TTC549 (cell line): ENCODE results near the gene RGS17.

Experiments
- FAIRE-seq: peaks from 2 replicates; lab custom pipeline; 2012; peaks lifted over from hg19 to GRCh38; lab: Jason Lieb, UNC

RGS17 gene

DNA sequence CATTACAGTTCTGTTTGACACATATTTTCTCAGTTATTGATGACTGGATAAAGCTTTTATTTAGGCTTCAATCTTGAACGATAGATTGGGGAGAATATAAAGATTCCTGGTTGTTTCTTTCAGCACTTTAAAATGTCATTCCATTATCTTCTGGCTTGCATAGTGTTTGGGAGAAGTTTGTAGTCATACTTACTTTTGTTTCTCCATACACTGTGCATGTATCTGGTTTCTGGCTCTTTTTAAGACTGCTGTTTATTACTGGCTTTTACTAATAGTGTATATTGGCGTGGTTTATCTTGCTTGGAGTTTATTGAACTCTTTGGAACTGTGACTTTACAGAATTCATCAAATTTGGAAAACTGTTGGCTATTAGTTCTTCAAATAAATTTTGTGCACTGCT is 49.2 kb downstream of the RGS17 start:
- no peak for FAIRE-seq

DNA sequence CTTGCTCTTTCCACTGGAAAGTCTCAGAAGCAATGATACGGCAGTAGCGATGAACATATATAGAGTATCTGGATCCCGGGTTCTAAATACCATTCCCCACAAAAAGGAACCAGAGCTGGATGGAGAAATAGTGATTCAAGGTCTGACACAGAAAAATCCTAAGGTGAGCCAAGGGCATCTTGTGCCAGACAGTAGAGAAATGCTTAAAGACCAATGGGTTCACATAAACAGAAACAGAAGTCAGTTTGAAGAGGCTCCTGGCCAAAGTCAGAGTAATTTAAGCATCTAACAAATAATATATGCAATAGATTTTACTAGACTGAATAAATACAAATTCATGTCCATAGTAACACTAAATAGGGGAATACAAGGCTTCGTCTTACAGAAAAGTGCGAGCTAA is 54.7 kb downstream of the RGS17 start:
- FAIRE-seq, result no peak

DNA sequence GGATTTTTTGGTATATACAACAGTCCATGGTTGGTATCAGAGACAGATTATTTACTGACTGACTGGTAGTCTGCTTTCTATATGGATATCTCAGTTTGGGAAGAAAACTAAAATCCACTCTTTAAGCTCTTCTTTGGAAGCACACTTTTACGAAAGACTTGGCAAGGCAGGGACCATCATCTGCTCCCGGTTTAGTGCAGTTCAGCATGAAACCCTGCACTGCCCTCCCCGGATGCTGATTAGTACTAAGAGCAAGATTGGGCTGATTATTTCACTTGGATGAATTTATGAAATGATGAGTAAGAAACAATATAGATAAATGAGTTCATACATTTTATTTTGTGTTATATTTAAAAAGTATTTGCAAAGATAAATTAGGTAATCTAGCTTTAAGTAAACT is 56.3 kb downstream of the RGS17 start:
- FAIRE-seq, result no peak

DNA sequence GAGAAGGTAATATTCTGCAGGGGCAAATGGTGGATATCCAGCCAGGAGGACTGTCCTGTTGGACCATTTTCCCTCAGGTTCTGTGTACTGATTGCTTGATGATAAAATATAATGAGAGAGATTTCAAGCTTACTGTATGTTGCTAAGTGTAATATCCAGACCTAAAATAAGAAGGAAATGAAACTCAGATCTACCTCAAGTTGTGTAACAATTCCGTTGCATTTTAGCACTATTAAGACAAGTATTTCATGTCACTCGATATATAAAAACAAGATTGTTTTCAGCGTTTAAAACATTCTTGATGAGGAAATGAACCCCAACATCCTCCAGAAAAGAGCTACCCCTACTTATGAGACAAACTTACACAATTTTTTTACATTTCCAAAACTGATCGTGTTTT is 57.2 kb downstream of the RGS17 start:
- FAIRE-seq, result no peak

DNA sequence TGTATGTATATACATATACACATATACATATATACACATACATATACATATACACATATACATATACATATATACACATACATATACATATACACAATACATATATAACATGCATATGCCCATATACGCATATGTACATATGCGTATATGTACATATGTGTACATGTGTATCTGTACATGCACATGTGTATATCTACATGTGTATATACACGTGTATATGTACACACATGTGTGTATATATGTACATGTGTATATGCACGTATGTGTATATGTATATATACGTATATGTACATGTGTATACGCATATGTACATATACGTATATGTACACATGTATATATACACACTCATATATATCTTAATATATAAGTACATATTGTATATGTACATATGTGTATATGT is 60.3 kb downstream of the RGS17 start:
- no peak for FAIRE-seq

DNA sequence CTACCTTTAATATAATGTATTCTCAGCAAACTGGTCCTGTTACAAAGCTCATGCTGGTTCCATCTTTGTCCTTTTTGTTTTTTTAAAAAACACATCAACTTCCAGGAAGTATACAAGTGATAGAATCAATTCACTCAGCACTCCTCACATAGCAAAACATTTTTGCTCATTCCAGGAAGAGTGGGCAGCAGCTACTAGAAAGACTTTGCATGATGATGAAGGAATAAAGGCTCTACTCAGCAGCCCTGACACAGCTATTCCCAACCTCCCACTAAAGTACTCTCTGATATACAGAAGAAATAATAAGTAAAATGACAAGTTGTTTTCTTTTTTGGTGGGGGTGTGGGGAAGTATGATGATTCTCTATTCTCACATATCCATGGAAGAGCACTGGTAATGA is 61.2 kb downstream of the RGS17 start:
- FAIRE-seq, result no peak

DNA sequence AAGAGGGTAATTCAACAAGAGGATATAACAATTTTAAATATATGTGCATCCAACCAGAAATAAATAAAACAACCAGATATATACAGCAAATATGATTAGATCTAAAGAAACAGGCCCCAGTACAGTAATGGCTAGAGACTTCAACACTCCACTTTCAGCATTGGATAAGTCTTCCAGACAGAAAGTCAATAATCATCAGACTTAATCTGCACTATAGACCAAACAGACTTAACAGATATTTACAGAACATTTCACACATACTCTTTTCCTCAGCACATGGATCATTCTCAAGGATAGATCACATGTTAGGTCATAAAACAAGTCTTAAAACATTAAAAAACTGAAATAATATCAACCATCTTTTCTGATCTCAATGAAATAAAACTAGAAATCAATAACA is 65.9 kb downstream of the RGS17 start:
- FAIRE-seq, result no peak

DNA sequence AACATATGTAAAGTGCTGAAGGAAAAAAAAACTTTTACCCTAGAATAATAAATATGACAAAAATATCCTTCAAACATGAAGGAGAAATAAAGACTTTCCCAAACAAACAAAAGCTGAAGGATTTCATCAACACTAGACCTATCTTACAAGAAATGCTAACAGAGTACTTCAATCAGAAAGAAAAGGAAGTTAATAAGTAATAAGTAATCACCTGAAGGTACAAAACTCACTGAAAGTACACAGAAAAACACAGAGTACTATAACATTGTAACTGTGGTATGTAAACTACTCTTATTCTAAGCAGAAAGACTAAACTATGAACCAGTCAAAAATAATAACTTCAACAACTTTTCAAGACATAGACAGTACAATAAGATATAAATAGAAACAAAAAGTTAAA is 67.1 kb downstream of the RGS17 start:
- FAIRE-seq, result no peak

DNA sequence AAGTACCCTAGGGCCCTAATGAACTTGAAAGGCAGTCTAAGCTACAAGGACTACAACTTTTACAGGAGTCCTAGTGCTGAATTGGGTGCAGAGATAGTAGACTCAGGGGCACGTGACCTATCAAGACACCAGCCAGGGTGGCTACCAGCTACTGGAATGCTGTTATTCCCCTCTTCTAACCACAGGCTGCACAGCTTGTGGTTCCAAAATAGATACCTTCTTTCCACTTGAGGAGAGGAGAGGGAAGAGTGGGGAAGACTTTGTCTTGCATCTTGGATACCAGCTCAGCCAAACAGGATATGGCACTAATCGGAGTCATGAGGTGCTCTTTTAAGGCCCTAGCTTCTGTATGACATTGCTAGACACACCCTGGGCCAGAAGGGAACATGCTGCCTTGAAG is 68.6 kb downstream of the RGS17 start:
- FAIRE-seq, result no peak

DNA sequence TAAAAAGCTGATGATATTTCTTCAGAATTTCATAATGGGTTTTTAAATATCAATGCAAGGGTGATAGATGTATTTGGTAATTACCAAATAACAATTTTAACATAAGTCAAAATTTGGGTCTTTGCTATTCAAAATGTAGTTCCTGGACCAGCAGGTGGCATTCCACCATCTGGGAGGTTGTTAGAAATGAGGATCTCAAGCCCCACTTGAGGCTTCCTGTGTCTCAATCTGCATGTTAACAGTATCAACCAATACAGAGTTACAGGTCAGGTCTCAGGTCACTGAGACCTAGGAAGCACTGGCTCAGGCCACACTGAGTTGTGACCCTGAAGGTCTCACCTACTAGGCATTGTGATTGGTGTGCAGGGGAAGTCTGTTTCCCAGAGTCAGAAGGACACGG is 71.3 kb downstream of the RGS17 start:
- FAIRE-seq, result no peak

DNA sequence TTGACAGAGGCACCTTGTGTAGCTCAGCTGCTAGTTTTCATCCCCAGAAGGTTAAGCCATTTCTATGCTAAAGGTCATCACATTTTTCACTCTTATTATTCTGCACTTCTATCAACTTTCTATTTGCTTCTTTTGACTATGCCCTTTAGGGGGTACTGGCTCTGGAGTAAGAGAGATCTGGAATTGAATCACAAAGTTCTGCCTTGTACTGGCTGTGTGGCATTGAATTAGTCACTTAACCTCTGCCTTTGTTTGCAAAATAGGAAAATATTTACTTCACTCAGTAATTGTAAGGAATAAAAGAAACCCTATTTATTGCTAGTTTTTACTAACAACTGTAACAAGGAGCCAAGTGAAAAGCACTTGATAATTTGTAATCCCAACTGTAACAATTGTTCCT is 71.8 kb downstream of the RGS17 start:
- no peak for FAIRE-seq

DNA sequence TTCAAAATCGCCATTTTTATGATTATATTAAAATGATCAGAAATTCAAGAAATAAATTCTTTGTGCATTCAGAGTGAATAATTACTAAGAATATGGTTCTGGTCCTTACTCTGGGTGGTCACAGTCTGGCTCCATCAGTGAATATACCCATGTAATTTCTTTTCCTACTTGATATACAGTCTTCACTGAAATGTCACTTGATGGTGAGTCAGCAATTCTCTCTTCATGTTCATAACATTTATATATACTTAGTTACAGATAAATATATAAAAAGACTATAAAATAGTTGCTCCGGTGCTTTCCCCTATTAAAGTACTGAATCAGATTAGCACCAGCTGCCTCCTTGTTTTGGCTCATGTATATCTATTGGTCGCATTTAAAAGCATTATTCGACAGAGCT is 72.2 kb downstream of the RGS17 start:
- no peak for FAIRE-seq

DNA sequence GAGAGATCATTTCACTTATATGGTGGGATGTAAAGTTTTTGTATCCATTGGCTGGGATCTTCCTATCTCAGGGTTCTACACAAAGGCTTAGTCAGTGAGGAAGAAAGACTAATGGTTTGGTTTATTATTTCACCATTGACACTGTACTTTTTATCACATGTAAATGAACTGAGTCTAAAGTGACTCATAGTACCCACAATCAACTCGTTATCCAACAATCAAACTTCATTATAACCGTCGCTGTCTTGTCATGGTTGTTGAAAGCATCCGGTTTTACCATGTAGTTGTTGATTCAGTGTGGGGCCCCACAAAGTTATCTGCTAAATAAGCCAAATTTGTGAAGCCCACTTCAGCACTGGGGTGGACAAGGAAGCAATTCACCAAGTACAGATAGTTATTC is 72.8 kb downstream of the RGS17 start:
- FAIRE-seq, result no peak

DNA sequence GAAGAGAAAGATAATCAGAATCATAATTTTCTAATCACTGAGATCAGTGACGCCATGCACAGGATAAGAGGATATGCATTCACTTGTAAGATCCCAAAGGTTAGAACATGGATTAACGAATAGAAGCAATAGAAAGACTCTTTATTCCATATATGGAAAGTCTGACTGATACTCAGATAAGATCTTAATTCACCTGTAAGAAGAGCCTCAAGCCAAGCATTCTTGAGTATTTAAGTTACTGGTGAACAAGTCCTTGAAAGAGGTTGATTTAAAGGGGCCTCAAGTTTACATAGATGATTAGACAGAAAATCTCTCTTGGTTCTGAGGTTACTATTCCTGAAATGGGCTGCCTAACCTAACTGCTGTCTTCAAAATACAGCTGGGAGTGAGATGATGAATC is 74.8 kb downstream of the RGS17 start:
- no peak for FAIRE-seq

DNA sequence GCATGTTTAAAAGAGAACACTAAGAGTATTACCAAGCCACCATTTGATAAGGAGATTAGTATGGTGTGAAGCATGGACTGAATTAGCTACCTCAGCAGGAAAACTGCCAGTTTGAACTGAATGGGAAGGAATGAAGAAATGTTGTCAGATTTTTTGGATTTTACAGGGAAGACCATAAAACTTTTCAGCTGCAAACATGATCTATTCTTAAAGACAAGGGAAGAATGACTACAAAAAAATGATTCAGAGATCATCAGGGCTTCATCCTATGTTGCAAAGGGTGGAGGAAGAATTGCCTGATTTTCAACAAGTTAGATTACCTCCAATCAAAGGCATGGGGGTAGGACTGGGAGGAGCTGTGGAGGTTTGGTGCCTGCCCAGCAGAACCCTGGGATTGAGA is 79.3 kb downstream of the RGS17 start:
- no peak for FAIRE-seq

DNA sequence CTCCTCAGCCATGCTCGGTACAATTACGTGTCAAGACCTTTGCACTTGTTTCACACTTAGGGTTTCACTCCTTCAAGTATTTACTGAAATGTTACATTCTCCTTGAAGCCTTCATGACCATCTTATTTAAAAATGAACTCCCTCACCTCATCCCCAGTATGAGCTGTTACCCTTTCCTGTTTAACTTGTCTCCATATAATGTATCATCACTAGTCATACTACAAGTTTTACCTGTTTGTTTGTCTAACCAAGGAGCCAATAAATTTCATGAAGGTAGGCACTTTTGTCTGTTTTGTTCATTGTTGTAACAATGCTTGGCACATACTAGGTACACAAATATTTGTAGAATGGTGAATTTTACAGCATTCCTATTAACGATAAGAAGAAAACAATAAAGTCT is 82.5 kb downstream of the RGS17 start:
- no peak for FAIRE-seq

DNA sequence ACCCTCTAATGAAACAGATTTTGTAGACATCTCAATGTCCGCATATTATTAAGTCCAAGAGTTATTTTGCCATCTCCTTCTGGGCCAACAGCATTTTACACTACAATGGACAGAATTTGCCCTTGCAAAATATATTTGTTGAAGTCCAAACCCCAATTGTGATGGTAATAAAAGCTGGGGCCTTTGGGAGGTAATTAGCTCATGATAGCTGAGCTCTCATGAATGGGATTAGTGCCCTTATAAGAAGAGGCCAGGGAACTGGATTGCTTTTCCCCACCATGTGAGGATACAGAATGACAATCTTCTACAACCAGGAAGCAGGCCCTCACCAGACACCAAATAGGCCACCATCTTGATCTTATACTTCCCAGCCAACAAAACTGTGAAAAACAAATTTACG is 83.7 kb downstream of the RGS17 start:
- no peak for FAIRE-seq

DNA sequence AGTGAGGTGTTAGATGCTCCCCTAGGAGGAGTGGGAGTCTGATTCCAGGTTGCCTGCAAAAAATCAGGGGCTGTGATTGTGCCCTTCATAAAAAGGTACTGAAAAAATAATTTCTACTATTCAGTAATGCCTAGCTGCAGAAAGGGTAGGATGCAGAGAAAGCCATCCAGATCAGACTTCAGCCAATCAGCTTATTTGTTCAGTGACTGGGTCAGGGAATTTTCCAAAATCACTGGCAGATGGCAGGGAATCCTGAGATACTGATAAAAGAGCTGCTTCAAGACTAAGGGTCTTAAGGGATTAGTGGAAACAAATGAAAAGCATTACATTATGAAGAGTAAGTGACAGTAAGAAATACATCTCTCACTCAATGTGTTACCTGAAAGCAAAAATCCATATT is 85.8 kb downstream of the RGS17 start:
- no peak for FAIRE-seq

DNA sequence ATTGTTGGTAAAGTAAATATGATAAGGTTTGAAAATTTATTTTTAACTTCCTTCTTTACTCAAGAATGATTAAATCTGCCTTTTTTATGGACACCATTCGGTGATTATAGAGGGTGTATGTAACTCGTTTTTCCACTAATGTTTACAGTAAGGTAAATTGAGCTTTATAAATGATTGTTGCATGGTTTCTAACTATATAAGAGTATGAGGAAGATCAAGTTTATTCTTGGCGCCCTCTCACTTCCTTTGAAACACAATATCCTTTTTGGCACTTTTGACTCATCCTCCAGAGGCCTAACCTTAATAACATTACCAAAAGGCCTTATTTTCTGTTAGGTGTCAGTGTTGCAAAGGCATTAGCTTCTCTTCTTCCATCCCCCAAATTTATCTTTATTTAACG is 86.8 kb downstream of the RGS17 start:
- no peak for FAIRE-seq

DNA sequence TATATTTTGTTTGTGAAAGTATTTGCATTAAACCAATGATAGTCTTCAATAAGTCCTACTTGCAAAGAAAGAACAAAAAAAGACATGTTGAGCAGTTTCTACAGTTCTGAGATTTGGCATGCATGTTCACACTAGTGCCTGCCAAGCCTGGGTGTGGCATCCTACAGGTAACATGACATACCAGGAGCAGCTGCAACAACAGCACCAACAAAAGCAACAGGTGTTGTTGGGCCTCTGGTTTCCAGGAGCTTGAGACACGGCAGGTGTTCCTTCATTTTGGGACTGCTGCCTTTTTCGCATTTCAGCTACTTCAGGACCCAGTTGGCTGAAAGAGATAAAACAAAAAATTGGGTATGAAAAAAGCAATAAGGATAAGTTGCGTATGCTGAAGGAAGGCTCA is 87.4 kb downstream of the RGS17 start:
- no peak for FAIRE-seq

DNA sequence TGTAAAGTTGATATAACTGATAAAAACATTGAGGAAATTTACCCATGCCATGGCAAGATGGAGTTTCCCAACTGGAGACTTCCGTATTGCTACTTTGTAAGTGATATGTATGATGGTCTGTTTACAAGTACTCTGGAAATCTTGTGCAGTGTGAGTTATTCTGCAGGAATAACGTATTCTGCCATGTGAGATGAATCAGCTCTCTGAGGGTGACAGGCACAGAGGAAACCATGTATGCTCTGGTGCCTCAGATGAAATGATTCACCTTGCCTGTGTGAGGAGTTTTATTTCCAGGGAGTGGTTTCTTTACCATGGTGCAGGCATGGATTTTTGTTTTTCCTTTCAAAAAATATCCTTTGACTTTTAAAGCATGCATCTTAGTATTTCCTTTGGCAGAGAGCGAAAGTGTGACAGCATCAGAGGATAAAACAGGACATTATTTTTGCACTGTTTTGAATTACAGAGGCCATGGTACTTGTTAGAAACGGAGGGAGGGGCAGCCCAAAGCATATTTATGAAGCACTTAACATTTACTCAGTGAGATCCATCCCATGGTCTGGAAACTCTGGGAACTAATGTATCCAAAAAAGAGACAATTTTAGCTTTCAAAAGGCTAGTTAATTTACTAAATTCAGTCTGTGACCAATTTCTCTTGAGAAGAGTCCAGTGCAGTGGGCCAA is 92.6 kb downstream of the RGS17 start:
- FAIRE-seq, result no peak

DNA sequence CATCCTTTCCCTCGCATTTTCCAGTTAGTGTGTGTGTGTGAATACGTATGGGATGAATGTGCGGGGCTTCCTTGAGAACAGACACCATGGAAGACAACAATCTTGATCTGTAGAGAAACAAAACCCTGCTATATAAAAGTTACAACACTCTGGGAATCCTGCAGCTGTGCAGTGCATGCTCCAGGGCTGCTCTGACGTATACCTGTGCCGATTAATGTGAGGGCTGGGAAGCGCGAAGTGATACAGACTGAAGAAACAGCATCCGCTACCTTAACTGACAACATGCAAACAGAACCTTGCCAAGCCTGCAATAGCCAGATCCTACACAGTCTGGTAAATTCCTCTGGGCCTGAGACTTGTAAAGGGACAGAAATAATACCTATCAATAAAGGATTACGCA is 96.9 kb downstream of the RGS17 start:
- FAIRE-seq, result no peak

DNA sequence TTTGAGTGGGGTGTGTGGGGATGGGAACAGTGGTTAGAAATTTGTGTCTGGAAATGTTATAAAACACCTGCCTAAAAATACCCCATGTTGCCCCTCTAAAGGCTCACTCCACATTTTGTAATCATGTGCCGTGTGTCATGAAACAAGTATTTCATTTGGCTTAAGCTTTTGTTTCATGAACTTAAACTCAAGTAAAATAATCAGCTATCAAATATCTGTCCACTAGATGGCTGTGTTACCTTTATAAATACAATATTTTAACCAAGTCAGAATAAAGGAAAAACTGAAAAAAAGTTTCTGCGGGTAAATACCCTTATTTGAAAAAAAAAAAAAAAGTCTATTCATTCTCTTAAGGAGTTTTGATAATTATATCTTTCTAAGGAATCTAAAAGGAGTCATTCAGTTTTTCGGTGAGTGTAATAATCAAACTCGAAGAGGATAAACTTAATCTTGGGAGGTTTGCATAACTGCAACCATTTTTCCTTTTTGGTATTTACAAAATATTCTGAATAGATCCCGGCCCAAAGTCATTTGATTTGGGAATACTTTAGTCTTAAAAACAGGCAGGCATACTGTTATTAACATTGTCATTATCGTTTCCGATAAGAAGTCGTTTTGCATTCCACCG is 98.7 kb downstream of the RGS17 start:
- FAIRE-seq, result peak; percentile 68

DNA sequence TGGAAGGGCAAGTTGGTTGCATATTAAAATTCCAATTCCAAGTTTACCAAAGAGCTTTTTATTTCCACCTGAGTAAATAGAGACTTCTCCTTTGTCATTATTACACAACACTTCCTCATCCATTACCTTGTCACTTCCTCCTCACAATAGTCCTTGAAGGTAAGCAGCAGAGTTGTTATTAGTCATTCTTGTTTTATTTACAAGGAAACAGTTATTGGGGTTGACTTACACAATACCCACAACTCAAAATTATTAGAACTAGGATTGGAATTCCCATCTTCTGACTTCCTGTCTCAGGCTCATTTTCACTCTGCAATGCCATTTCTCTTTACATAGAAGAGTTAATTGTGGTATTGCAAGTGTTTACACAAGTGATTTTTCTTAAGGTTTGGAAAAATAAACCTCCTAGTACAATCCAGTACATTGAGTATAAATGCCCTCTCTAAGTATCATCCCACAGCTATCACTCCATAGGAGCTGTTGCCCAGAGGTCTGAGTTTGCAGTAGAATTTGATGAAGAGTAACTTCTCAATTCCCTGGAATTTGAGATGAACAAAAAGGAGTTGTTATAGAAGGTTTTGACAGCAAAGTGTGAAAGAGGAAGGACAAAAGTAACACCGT is 99.6 kb downstream of the RGS17 start:
- no peak for FAIRE-seq
